RWPE2 (cell line): ENCODE data around the gene ZC3HAV1.
"Not testable (repeated sequence)": the region's sequence is repeated elsewhere in the genome, so short reads cannot be mapped to it uniquely, and the experiment has no call there.

Experiments
- ATAC-seq: fragments of 200-7000 bp; cut with Tn5 transposase; 3 replicates; pipeline ENCODE4 v1.9.1; 2021; ENCODE audit warnings: low read depth
- DNase-seq: peaks from one replicate; pipeline ENCODE4 v3.0.0-alpha.2; 2020; ENCODE audit warnings: low spot score
- H3K27ac ChIP-seq: fragments of 450-650 bp; 2 replicates; pipeline ENCODE4 v1.5.1; 2017; ENCODE audit warnings: mild to moderate bottlenecking; ENCODE audit not compliant: poor library complexity, severe bottlenecking
- H3K27me3 ChIP-seq: fragments of 250-450 bp; sonication (Bioruptor Pico); 2 replicates; pipeline ENCODE4 v1.5.1; 2021; ENCODE audit warnings: mild to moderate bottlenecking, moderate library complexity; ENCODE audit not compliant: insufficient read depth, poor library complexity, severe bottlenecking
- H3K36me3 ChIP-seq: fragments of 250-450 bp; sonication (Bioruptor Pico); 2 replicates; pipeline ENCODE4 v1.5.1; 2020; ENCODE audit warnings: low read depth, mild to moderate bottlenecking, moderate library complexity
- H3K4me1 ChIP-seq: fragments of 250-450 bp; sonication (Bioruptor Pico); 2 replicates; pipeline ENCODE4 v1.5.1; 2021; ENCODE audit warnings: mild to moderate bottlenecking, moderate library complexity; ENCODE audit not compliant: insufficient read depth, poor library complexity, severe bottlenecking
- H3K4me3 ChIP-seq: fragments of 250-450 bp; sonication (Bioruptor Pico); 2 replicates; pipeline ENCODE4 v1.5.1; 2021; ENCODE audit warnings: mild to moderate bottlenecking, moderate library complexity; ENCODE audit not compliant: severe bottlenecking
- H3K9me3 ChIP-seq: fragments of 250-450 bp; sonication (Bioruptor Pico); 2 replicates; pipeline ENCODE4 v1.5.1; 2021; ENCODE audit warnings: mild to moderate bottlenecking, moderate library complexity; ENCODE audit not compliant: severe bottlenecking
- CTCF ChIP-seq: fragments of 450-650 bp; IDR thresholded peaks from one replicate; pipeline ENCODE4 v1.5.1; 2017; ENCODE audit warnings: mild to moderate bottlenecking, moderate library complexity; ENCODE audit not compliant: poor library complexity, severe bottlenecking

ZC3HAV1 gene

GRCh38 chr7:139094596-139094995 lies 14.9 kb downstream of the ZC3HAV1 start:
- Histone ChIP-seq H3K36me3 (peaks cover 55% of the 10 kb centered on the region), H3K9me3 (no peaks in the 10 kb centered on the region), H3K27me3 (no peaks in the 10 kb centered on the region), H3K4me1 (no peaks in the 10 kb centered on the region), H3K4me3 (no peak overlapping the region), H3K27ac (no peak overlapping the region)
- TF ChIP-seq CTCF: no peak
- no peak for ATAC-seq
- no peak for DNase-seq

- H3K27me3 ChIP-seq: no peaks in the 10 kb centered on the region
- no peak for ATAC-seq
- H3K27ac ChIP-seq: no peak overlapping the region
- peaks cover 57% of the 10 kb centered on the region for H3K36me3 ChIP-seq
- no peaks in the 10 kb centered on the region for H3K4me1 ChIP-seq
- no peaks in the 10 kb centered on the region for H3K9me3 ChIP-seq
- DNase-seq: no peak
- no peak for TF ChIP-seq CTCF
- H3K4me3 ChIP-seq: no peak overlapping the region
Observed at GRCh38 chr7:139094030-139094429, 15.5 kb downstream of the ZC3HAV1 start.

GRCh38 chr7:139093512-139093911 lies 16.0 kb downstream of the ZC3HAV1 start:
- peaks cover 55% of the 10 kb centered on the region for H3K36me3 ChIP-seq
- not testable (repeated sequence) for ATAC-seq, H3K27ac ChIP-seq, DNase-seq, H3K9me3 ChIP-seq, H3K4me3 ChIP-seq, H3K4me1 ChIP-seq, H3K27me3 ChIP-seq

GRCh38 chr7:139092090-139092796 lies 17.3 kb downstream of the ZC3HAV1 start:
- no peaks in the 10 kb centered on the region for H3K4me1 ChIP-seq
- no peaks in the 10 kb centered on the region for H3K9me3 ChIP-seq
- no peak overlapping the region for H3K27ac ChIP-seq
- no peaks in the 10 kb centered on the region for H3K27me3 ChIP-seq
- peaks cover 54% of the 10 kb centered on the region for H3K36me3 ChIP-seq
- no peak overlapping the region for H3K4me3 ChIP-seq
- no peak for TF ChIP-seq CTCF
- ATAC-seq: no peak
- DNase-seq: no peak

GRCh38 chr7:139091677-139091996 lies 17.9 kb downstream of the ZC3HAV1 start:
- Histone ChIP-seq H3K27me3 (no peaks in the 10 kb centered on the region), H3K4me3 (no peak overlapping the region), H3K27ac (no peak overlapping the region), H3K4me1 (no peaks in the 10 kb centered on the region), H3K36me3 (peaks cover 56% of the 10 kb centered on the region), H3K9me3 (no peaks in the 10 kb centered on the region)
- ATAC-seq: no peak
- no peak for TF ChIP-seq CTCF
- no peak for DNase-seq
